Loucy (cell line): ENCODE measurements around the gene EXOSC10.
A peak's percentile ranks its signal among the peaks of the same experiment; 100 is the strongest.
"Not testable (repeated sequence)": the region's sequence is repeated elsewhere in the genome, so short reads cannot be mapped to it uniquely, and the experiment has no call there.

ENCODE experiments used
- H2AFZ ChIP-seq: fragments of 200-600 bp; sonication (generic); 2 replicates; pipeline ENCODE4 v1.6.0; 2016; ENCODE audit warnings: antibody characterized with exemption, mild to moderate bottlenecking, low read length, moderate library complexity
- H3F3A ChIP-seq: fragments of 200-600 bp; 2 replicates; pipeline ENCODE4 v1.6.0; 2016; ENCODE audit warnings: antibody characterized with exemption, low read depth, mild to moderate bottlenecking
- H3K27me3 ChIP-seq: fragments of 200-600 bp; sonication (generic); 2 replicates; pipeline ENCODE4 v1.6.1; 2014; ENCODE audit warnings: low read length, mild to moderate bottlenecking; ENCODE audit not compliant: insufficient read depth, poor library complexity, severe bottlenecking
- H3K36me3 ChIP-seq: fragments of 200-600 bp; sonication (generic); 2 replicates; pipeline ENCODE4 v1.6.1; 2016; ENCODE audit warnings: low read length; ENCODE audit not compliant: insufficient read depth
- H3K4me1 ChIP-seq: fragments of 200-600 bp; sonication (generic); 2 replicates; pipeline ENCODE4 v1.5.1; 2014; ENCODE audit warnings: low read length, mild to moderate bottlenecking; ENCODE audit not compliant: insufficient read depth, poor library complexity, severe bottlenecking
- H3K4me2 ChIP-seq: fragments of 200-600 bp; sonication (generic); 2 replicates; pipeline ENCODE4 v1.6.0; 2014; ENCODE audit warnings: antibody characterized with exemption, low read length, low read depth, mild to moderate bottlenecking; ENCODE audit not compliant: poor library complexity, severe bottlenecking
- H3K4me3 ChIP-seq: fragments of 200-600 bp; sonication (generic); 2 replicates; pipeline ENCODE4 v1.5.1; 2014; ENCODE audit warnings: low read length, mild to moderate bottlenecking, mixed read lengths; ENCODE audit not compliant: poor library complexity, severe bottlenecking
- H3K79me2 ChIP-seq: fragments of 200-600 bp; sonication (generic); 2 replicates; pipeline ENCODE4 v1.6.1; 2014; ENCODE audit warnings: low read length; ENCODE audit not compliant: insufficient read depth
- H3K9ac ChIP-seq: fragments of 200-600 bp; sonication (generic); 2 replicates; pipeline ENCODE4 v1.6.0; 2014; ENCODE audit warnings: mild to moderate bottlenecking, low read depth, low read length, moderate library complexity; ENCODE audit not compliant: poor library complexity, severe bottlenecking
- H3K9me2 ChIP-seq: fragments of 200-600 bp; sonication (generic); replicated peaks from 2 replicates; pipeline ENCODE4 v1.6.1; 2016; ENCODE audit warnings: low read depth, low read length, mixed read lengths
- H3K9me3 ChIP-seq: fragments of 200-600 bp; sonication (generic); 2 replicates; pipeline ENCODE4 v1.6.1; 2014; ENCODE audit warnings: mild to moderate bottlenecking, antibody characterized with exemption, low read length, low read depth; ENCODE audit not compliant: insufficient read depth
- H4K20me1 ChIP-seq: fragments of 200-600 bp; sonication (generic); 2 replicates; pipeline ENCODE4 v1.6.0; 2014; ENCODE audit warnings: antibody characterized with exemption, low read length, mild to moderate bottlenecking; ENCODE audit not compliant: insufficient read depth, poor library complexity, severe bottlenecking
- EZH2phosphoT487 ChIP-seq: fragments of 200-600 bp; IDR thresholded peaks from 2 replicates; pipeline ENCODE4 v1.6.1; 2018; ENCODE audit warnings: antibody characterized with exemption, mild to moderate bottlenecking, moderate library complexity, borderline replicate concordance
- TF ChIP-seq, protein P1 (sequence below): fragments of 200-600 bp; sonication (generic); conservative IDR thresholded peaks from 2 replicates; pipeline ENCODE4 v1.5.1; 2014; ENCODE audit warnings: mild to moderate bottlenecking, antibody characterized with exemption, low read length

The EXOSC10 gene

DNA sequence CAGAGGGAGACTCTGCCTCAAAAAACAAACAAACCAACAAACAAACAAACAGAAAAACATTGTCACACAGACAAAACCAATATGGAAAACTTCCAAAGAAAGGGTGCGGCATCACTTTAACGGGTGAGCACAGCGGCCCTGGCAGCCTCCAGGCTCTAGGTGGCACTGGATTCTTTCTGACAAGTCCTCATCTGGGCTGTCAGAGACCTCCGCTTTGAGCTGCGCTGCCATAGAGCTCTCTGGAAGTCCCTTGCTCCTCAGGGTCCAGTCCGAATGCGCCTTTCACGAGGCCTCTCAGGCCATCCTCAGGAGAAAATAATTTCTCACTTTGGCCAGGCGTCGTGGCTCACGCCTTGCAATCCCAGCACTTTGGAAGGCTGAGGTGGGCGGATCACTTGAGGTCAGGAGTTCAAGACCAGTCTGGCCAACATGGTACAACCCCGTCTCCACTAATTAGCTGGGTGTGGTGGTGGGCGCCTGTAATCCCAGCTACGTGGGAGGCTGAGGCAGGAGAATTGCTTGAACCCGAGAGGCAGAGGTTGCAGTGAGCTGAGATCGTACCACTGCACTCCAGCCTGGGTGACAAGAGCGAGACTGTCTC, 35.6 kb downstream of the EXOSC10 start:
- not testable (repeated sequence) for H3K4me2 ChIP-seq, H3K9me3 ChIP-seq, H3K27me3 ChIP-seq, H3F3A ChIP-seq, H2AFZ ChIP-seq, H3K4me3 ChIP-seq, H4K20me1 ChIP-seq, H3K9me2 ChIP-seq, H3K9ac ChIP-seq
- Histone ChIP-seq H3K36me3 (peaks cover 37% of the 10 kb centered on the region; the same call in 1 of the 2 replicates), H3K79me2 (peaks cover 23% of the 10 kb centered on the region), H3K4me1 (peaks cover 36% of the 10 kb centered on the region)
- TF ChIP-seq, protein P1, sequence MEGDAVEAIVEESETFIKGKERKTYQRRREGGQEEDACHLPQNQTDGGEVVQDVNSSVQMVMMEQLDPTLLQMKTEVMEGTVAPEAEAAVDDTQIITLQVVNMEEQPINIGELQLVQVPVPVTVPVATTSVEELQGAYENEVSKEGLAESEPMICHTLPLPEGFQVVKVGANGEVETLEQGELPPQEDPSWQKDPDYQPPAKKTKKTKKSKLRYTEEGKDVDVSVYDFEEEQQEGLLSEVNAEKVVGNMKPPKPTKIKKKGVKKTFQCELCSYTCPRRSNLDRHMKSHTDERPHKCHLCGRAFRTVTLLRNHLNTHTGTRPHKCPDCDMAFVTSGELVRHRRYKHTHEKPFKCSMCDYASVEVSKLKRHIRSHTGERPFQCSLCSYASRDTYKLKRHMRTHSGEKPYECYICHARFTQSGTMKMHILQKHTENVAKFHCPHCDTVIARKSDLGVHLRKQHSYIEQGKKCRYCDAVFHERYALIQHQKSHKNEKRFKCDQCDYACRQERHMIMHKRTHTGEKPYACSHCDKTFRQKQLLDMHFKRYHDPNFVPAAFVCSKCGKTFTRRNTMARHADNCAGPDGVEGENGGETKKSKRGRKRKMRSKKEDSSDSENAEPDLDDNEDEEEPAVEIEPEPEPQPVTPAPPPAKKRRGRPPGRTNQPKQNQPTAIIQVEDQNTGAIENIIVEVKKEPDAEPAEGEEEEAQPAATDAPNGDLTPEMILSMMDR: peak; percentile 57

DNA sequence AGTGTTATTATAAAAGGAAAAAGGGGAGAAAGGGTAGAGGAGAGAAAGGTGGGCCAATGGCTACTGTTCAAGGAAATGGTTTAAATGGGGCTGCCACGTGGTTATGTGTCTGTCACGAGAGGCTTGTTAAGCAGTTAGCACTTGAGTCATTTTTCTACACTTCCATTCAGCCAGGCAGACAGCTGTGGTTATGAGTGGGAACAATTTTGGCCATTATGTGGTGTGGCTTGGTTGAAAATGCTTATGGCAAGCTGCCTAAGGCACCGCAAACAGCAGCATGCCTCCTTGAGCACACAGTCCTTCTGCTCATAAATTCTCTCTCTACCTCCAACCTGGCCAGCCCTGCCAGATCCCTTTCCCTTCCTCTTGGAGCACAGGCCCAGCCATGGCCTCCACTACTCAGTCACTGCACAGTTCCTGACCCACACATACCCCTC, 36.7 kb downstream of the EXOSC10 start:
- H3K4me2 ChIP-seq: peak overlapping the region; percentile 26
- H3K9ac ChIP-seq: peak overlapping the region; percentile 78

DNA sequence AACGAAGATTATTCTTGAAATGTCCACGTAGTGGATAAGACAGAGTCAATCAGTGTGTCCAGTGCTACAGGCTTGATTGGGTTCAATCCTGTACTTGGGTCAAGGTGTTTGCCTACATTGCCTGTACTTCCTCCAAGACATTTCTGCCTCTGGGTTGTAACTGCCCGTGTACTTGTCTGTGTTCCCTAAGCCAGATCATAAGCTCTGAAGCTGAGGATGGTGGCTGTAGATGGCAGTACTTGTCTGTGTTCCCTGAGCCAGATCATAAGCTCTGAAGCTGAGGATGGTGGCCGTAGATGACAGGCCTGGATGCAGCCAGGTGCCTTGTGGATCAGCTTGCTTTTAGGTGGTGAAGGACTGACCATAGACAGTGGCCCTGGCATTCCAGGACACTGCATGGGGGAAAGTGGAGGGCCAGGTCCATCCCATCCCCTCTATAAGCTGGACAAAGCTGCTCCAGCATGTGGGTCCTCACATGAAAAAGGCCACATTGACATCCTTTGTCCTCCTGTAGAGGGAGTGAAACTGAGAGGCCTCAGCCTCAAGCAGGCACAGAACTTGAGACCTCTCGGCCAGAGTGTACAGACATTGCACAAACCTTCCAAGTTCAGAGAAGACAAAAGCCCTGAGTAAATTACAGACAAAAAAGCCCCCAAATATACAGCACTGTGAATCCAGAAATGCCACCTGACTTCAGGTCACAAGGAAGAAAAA, 37.9 kb downstream of the EXOSC10 start:
- H3F3A ChIP-seq: peaks cover 3% of the 10 kb centered on the region; the same call in 1 of the 2 replicates
- peaks cover 26% of the 10 kb centered on the region for H3K4me1 ChIP-seq
- peak overlapping the region; percentile 99 for H3K4me2 ChIP-seq
- H3K4me3 ChIP-seq: no peak overlapping the region
- H3K9me2 ChIP-seq: no peaks in the 10 kb centered on the region
- peaks cover 22% of the 10 kb centered on the region; the same call in 1 of the 2 replicates for H3K36me3 ChIP-seq
- H3K27me3 ChIP-seq: no peaks in the 10 kb centered on the region
- H3K9ac ChIP-seq: peak overlapping the region; percentile 78
- TF ChIP-seq, protein P1: peak; percentile 19; the same call in 1 of the 2 replicates
- TF ChIP-seq EZH2phosphoT487: no peak
- peaks cover 13% of the 10 kb centered on the region for H4K20me1 ChIP-seq
- H3K9me3 ChIP-seq: no peaks in the 10 kb centered on the region
- peaks cover 38% of the 10 kb centered on the region for H3K79me2 ChIP-seq
- H2AFZ ChIP-seq: no peak overlapping the region

More for the DNA sequence above, 36.7 kb downstream of the EXOSC10 start:
- no peak overlapping the region for H3K4me3 ChIP-seq
- H2AFZ ChIP-seq: no peak overlapping the region
- peaks cover 3% of the 10 kb centered on the region; the same call in 1 of the 2 replicates for H3F3A ChIP-seq
- TF ChIP-seq, protein P1: no peak
- no peak for TF ChIP-seq EZH2phosphoT487
- H3K27me3 ChIP-seq: no peaks in the 10 kb centered on the region
- peaks cover 12% of the 10 kb centered on the region for H4K20me1 ChIP-seq
- peaks cover 33% of the 10 kb centered on the region for H3K79me2 ChIP-seq
- H3K9me3 ChIP-seq: no peaks in the 10 kb centered on the region
- peaks cover 26% of the 10 kb centered on the region for H3K4me1 ChIP-seq
- peaks cover 26% of the 10 kb centered on the region; the same call in 1 of the 2 replicates for H3K36me3 ChIP-seq
- no peaks in the 10 kb centered on the region for H3K9me2 ChIP-seq
